ENCODE results near the gene HINT2.

GRCh38 chr9:35781066-35781465 is 33.8 kb downstream of the HINT2 start:
- TF ChIP-seq POLR2A (IDR thresholded peaks at IDR 0.05), result no peak
- no peak for TF ChIP-seq CTCF (IDR thresholded peaks at IDR 0.05)

Data from body of pancreas (tissue), 4 donors.